ENCODE measurements around the gene ZNF576. TPM values are rescaled to one million over a fixed set of nuclear protein-coding genes. Genes with fewer than 3 reads are reported as not detected.

Gene ZNF576
- total and polyA plus RNA-seq, 2 of the 13 experiments (the other 11 are each of a cell fraction or from before 2014, with no cell fraction given): 7.2 to 9.6 TPM

GRCh38 chr19:43595999-43596841 is at the start of gene ZNF576, which contains the start of gene IRGQ (continued):
- TF ChIP-seq DMTF1 (CRISPR knock-in tag; IDR thresholded peaks at IDR 0.05) (no peak), ZNF672 (CRISPR knock-in tag; IDR thresholded peaks at IDR 0.05) (no peak), NONO (IDR thresholded peaks at IDR 0.05) (no peak), NONO (CRISPR knock-in tag; conservative IDR thresholded peaks at IDR 0.05) (peak; percentile 64; the same call in 1 of the 2 replicates), NR3C1 (CRISPR knock-in tag; IDR thresholded peaks at IDR 0.05) (no peak), ZNF800 (CRISPR knock-in tag; IDR thresholded peaks at IDR 0.05) (0 out of 2 replicates have a peak, but pooled peaks have one; percentile 19), ZBTB46 (CRISPR knock-in tag; IDR thresholded peaks at IDR 0.05; ENCODE audit: borderline replicate concordance) (no peak), PREB (CRISPR knock-in tag; IDR thresholded peaks at IDR 0.05) (no peak), ZNF468 (CRISPR knock-in tag; IDR thresholded peaks at IDR 0.05) (no peak), PHF5A (CRISPR knock-in tag; IDR thresholded peaks at IDR 0.05; ENCODE audit: low read depth, unreplicated experiment) (no peak), ZNF331 (CRISPR knock-in tag; IDR thresholded peaks at IDR 0.05) (no peak), PPARG (CRISPR knock-in tag; conservative IDR thresholded peaks at IDR 0.05) (peak; percentile 26), ZNF34 (CRISPR knock-in tag; IDR thresholded peaks at IDR 0.05; ENCODE audit: borderline replicate concordance) (no peak), ZNF572 (CRISPR knock-in tag; IDR thresholded peaks at IDR 0.05) (0 out of 2 replicates have a peak, but pooled peaks have one; percentile 73), ZNF615 (CRISPR knock-in tag; IDR thresholded peaks at IDR 0.05; ENCODE audit: borderline replicate concordance) (no peak), UBTF (CRISPR knock-in tag; IDR thresholded peaks at IDR 0.05) (peak; percentile 74), SIN3B (IDR thresholded peaks at IDR 0.05; ENCODE audit: low read length) (peak; percentile 90), RXRB (CRISPR knock-in tag; IDR thresholded peaks at IDR 0.05; ENCODE audit: borderline replicate concordance) (peak; percentile 65; the same call in 1 of the 2 replicates)
